Gastroesophageal sphincter (tissue), 3 donors: ENCODE data around the gene LDLRAD4.

ENCODE experiments used
- POLR2A ChIP-seq, 2 donors: fragments of 450-650 bp; IDR thresholded peaks; one replicate each; pipeline ENCODE4 v1.6.1; 2017; ENCODE audit warnings: antibody characterized with exemption in 2 of 2, mild to moderate bottlenecking in 2 of 2, moderate library complexity in 1 of 2
- POLR2AphosphoS5 ChIP-seq: sonication (generic); formaldehyde crosslinking; IDR thresholded peaks from one replicate; pipeline ENCODE4 v1.6.1; 2017; ENCODE audit warnings: antibody characterized with exemption
- TF ChIP-seq, protein P1 (sequence below), 4 experiments: fragments of 200-600 bp in 2 of 4; fragments of 450-650 bp in 2 of 4; sonication (generic) in 1 of 4; IDR thresholded peaks; one replicate each; pipeline ENCODE4 v1.5.1; 2017 to 2019; ENCODE audit warnings: antibody characterized with exemption in 4 of 4, mild to moderate bottlenecking in 2 of 4, moderate library complexity in 2 of 4

DNA sequence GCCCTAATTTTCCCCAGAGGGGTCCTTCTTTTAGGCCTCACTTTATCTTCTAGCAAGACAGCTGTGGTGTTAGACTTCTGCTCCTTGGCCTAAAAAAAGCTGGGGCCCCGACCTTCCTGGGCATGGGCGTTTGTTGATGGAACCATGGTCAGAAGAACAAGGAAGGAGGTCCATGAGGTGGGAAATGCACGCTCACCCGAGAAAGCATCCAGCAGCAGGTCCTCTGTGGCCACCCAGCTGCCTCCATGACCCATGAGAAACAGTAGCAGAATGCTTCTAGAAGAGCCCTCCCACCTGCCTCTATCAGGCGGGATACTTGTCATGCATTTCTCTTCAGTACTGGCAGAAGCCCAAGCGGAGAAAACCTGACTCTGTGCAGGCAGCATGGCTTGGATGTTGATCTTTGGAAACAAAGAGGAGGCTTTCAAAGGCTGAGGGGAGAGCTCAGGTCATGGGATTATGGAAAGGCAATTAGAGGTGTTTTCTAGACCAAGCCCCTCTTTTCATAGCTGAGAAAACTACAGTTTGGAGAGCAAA is 258.7 kb downstream of the LDLRAD4 start:
- TF ChIP-seq, protein P1, sequence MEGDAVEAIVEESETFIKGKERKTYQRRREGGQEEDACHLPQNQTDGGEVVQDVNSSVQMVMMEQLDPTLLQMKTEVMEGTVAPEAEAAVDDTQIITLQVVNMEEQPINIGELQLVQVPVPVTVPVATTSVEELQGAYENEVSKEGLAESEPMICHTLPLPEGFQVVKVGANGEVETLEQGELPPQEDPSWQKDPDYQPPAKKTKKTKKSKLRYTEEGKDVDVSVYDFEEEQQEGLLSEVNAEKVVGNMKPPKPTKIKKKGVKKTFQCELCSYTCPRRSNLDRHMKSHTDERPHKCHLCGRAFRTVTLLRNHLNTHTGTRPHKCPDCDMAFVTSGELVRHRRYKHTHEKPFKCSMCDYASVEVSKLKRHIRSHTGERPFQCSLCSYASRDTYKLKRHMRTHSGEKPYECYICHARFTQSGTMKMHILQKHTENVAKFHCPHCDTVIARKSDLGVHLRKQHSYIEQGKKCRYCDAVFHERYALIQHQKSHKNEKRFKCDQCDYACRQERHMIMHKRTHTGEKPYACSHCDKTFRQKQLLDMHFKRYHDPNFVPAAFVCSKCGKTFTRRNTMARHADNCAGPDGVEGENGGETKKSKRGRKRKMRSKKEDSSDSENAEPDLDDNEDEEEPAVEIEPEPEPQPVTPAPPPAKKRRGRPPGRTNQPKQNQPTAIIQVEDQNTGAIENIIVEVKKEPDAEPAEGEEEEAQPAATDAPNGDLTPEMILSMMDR (IDR thresholded peaks at IDR 0.05) = no peak
- no peak for TF ChIP-seq POLR2A (IDR thresholded peaks at IDR 0.05)
- no peak for TF ChIP-seq POLR2AphosphoS5
